D721Med (cell line): ENCODE measurements around the gene DEFB113.

Experiments used
- DNase-seq: peaks from one replicate; pipeline ENCODE4 v3.0.0; 2011; ENCODE audit warnings: low spot score; ENCODE audit not compliant: insufficient read length
- FAIRE-seq: peaks from 2 replicates; lab custom pipeline; 2011; peaks lifted over from hg19 to GRCh38; lab: Jason Lieb, UNC
- CTCF ChIP-seq: IDR thresholded peaks from 2 replicates; pipeline ENCODE4 v1.5.1; 2012; ENCODE audit warnings: mild to moderate bottlenecking, control low read depth; ENCODE audit not compliant: insufficient read depth; ENCODE audit errors: missing control alignments

Gene DEFB113

GRCh38 chr6:49937811-49938210 lies 31.6 kb downstream of the DEFB113 start:
- TF ChIP-seq CTCF, result no peak
- FAIRE-seq (no peak), DNase-seq (no peak)

- FAIRE-seq (no peak), DNase-seq (no peak)
- TF ChIP-seq CTCF, result no peak
Measured at GRCh38 chr6:49937017-49937416, 32.4 kb downstream of the DEFB113 start.

- TF ChIP-seq CTCF, result no peak
- no peak for DNase-seq
- no peak for FAIRE-seq
Measured at GRCh38 chr6:49935387-49935786, 34.0 kb downstream of the DEFB113 start.

GRCh38 chr6:49934770-49935169 lies 34.7 kb downstream of the DEFB113 start:
- DNase-seq, result no peak
- no peak for TF ChIP-seq CTCF
- no peak for FAIRE-seq

- no peak for DNase-seq
- no peak for TF ChIP-seq CTCF
- no peak for FAIRE-seq
Measured at GRCh38 chr6:49933526-49933925, 35.9 kb downstream of the DEFB113 start.

GRCh38 chr6:49929340-49929739 lies 40.1 kb downstream of the DEFB113 start:
- DNase-seq, result no peak

GRCh38 chr6:49923826-49924225 lies 45.6 kb downstream of the DEFB113 start:
- no peak for TF ChIP-seq CTCF
- no peak for FAIRE-seq
- no peak for DNase-seq

More at GRCh38 chr6:49929340-49929739, 40.1 kb downstream of the DEFB113 start:
- TF ChIP-seq CTCF, result no peak
- no peak for FAIRE-seq
